Thymus (tissue), 11 donors: Measurements from ENCODE around the gene TXN2. TPM values are rescaled to one million over a fixed set of nuclear protein-coding genes. Genes with fewer than 3 reads are reported as not detected.
"Not testable (repeated sequence)": the region's sequence is repeated elsewhere in the genome, so short reads cannot be mapped to it uniquely, and the experiment has no call there.

ENCODE experiments used
- DNase-seq, 9 donors: peaks; one replicate each; pipeline ENCODE4 v3.0.0-alpha.2; 2013; ENCODE audit warnings: low spot score in 9 of 9, low read depth in 6 of 9, missing footprints in 1 of 9
- H3K27ac ChIP-seq, 2 donors: one replicate each; pipeline ENCODE4 v1.5.1; 2013; ENCODE audit warnings: control low read depth in 1 of 2, low read depth in 1 of 2, low read length in 1 of 2, mild to moderate bottlenecking in 1 of 2, moderate library complexity in 1 of 2
- H3K27me3 ChIP-seq, 2 donors: one replicate each; pipeline ENCODE4 v1.5.1; 2013; ENCODE audit warnings: low read length in 1 of 2; ENCODE audit not compliant: control insufficient read depth in 2 of 2, insufficient read depth in 1 of 2
- H3K36me3 ChIP-seq, 2 donors: one replicate each; pipeline ENCODE4 v1.5.1; 2013; ENCODE audit warnings: low read length in 1 of 2, mild to moderate bottlenecking in 1 of 2, moderate library complexity in 1 of 2; ENCODE audit not compliant: control insufficient read depth in 2 of 2, insufficient read depth in 2 of 2
- H3K4me1 ChIP-seq, 2 donors: one replicate each; pipeline ENCODE4 v1.5.1; 2013; ENCODE audit warnings: low read length in 2 of 2; ENCODE audit not compliant: control insufficient read depth in 2 of 2, insufficient read depth in 2 of 2
- H3K4me3 ChIP-seq, 2 donors: one replicate each; pipeline ENCODE4 v1.5.1; 2013; ENCODE audit warnings: low read length in 2 of 2, control low read depth in 1 of 2, mild to moderate bottlenecking in 1 of 2
- H3K9me3 ChIP-seq, 2 donors: one replicate each; pipeline ENCODE4 v1.5.1; 2013; ENCODE audit warnings: low read length in 1 of 2, mild to moderate bottlenecking in 1 of 2; ENCODE audit not compliant: control insufficient read depth in 2 of 2, insufficient read depth in 1 of 2
- WGBS: extraction: QIAGEN DNeasy Blood & Tissue Kit; methylation state at CpG from one replicate; pipeline ENCODE4 v1.1.7; 2013; 5-methylcytosine and 5-hydroxymethylcytosine counted together
- polyA plus RNA-seq: library from polyadenylated mRNA; stranded (reverse); fragments of 200-250 nt; gene quantifications from one replicate; pipeline ENCODE4 v1.2.3, GENCODE V29; 2013
- total RNA-seq: library from RNA; stranded (reverse); fragments of 120-200 nt; gene quantifications from one replicate; pipeline ENCODE4 v1.2.4, GENCODE V29; 2013
- donor health status: healthy.

Gene TXN2
- total and polyA plus RNA-seq, 2 donors = 40.7 to 68.7 TPM

DNA sequence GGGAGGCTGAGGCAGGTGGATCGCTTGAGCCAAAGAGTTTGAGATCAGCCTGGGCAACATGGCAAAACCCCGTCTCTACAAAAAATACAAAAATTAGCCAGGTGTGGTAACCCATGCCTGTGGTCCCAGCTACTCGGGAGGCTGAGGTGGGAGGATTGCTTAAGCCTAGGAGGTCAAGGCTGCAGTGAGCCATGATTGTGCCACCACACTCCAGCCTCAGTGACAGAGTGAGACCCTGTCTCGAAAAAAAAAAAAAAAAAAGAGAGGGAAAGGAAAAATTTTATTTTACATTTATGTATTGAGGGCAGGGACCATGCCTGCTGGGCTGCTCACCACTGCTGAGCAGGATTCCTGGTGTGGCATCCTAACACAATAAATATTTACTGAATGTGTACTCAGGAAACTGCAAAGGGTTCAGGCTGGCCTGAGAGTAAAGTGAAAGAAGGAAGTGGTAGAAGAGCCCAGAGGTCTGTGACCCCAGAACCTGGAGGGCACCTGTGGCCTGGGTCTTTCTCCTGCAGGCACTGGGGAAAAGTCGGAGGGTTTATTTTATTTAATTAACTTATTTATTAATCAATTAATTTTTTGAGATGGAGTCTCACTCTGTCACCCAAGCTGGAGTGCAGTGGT lies 28.3 kb downstream of the TXN2 start:
- WGBS = 79% methylated on average over 5 of the region's 5 CpGs
- H3K9me3 ChIP-seq, H3K27me3 ChIP-seq, H3K36me3 ChIP-seq, H3K4me3 ChIP-seq: not testable (repeated sequence)
- DNase-seq = peak in 1 of 9 donors; percentile 37
- peaks cover 32 to 83% of the 10 kb centered on the region in 2 donors for H3K4me1 ChIP-seq
- H3K27ac ChIP-seq = peak overlapping the region; percentile 85 to 99

DNA sequence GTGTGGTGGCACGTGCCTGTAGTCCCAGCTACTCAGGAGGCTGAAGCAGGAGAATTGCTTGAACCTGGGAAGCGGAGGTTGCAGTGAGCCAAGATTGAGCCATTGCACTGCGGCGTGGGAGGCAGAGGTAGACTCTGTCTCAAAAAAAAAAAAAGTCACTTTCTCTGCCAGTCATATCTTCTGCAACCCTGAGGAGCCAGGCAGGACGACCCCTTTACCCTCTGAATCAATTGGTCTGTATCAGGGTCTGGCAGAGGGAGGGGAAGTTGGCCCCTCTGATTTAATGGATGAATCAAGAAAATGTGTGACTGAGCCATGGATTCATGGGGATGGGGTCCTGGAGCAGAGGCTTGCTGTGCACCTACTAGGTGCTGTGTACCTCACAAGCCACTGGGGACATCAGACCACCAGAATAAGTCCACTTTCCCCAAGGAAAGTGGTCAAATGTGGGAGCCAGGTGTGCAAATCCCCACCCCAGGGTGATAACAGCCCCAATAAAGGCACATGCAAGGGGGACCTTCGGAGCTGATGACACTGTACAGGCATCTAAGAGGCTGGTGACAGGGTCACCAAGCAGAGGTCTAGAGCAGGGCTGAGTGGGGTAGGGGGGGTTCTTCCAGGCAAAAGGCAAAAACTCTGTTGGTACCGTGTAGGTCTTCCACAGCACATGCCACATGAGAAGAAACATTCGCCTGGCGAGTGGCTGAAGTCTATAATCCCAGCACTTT lies 29.0 kb downstream of the TXN2 start:
- H3K27ac ChIP-seq = peak overlapping the region; percentile 85 to 99
- no peak overlapping the region for H3K4me3 ChIP-seq
- H3K9me3 ChIP-seq = peaks cover 0 to 6% of the 10 kb centered on the region in 2 donors
- H3K4me1 ChIP-seq = peaks cover 32 to 80% of the 10 kb centered on the region in 2 donors
- peak in 1 of 9 donors; percentile 37 for DNase-seq
- H3K36me3 ChIP-seq = no peaks in the 10 kb centered on the region
- 86% methylated on average over 9 of the region's 9 CpGs for WGBS
- no peaks in the 10 kb centered on the region for H3K27me3 ChIP-seq

DNA sequence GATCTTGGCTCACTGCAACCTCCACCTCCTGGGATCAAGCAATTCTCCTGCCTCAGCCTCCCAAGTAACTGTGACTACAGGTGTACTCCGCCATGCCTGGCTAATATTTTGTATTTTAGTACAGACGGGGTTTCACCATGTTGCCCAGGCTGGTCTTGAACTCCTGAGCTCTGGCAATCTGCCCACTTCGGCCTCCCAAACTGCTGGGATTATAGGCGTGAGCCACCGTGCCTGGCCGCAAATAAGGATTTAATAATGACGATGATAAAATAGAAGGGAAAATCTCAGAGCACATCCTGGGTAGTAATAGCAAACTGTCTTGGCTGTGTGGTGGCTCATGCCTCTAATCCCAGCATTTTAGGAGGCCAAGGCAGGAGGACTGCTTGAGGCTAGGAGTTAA lies 30.5 kb downstream of the TXN2 start:
- Histone ChIP-seq H3K27ac (peak overlapping the region; percentile 96 to 99), H3K4me1 (peaks cover 32 to 76% of the 10 kb centered on the region in 2 donors)
- not testable (repeated sequence) for DNase-seq, H3K4me3 ChIP-seq, H3K36me3 ChIP-seq, H3K9me3 ChIP-seq, H3K27me3 ChIP-seq
- 97% methylated on average over 7 of the region's 7 CpGs for WGBS

DNA sequence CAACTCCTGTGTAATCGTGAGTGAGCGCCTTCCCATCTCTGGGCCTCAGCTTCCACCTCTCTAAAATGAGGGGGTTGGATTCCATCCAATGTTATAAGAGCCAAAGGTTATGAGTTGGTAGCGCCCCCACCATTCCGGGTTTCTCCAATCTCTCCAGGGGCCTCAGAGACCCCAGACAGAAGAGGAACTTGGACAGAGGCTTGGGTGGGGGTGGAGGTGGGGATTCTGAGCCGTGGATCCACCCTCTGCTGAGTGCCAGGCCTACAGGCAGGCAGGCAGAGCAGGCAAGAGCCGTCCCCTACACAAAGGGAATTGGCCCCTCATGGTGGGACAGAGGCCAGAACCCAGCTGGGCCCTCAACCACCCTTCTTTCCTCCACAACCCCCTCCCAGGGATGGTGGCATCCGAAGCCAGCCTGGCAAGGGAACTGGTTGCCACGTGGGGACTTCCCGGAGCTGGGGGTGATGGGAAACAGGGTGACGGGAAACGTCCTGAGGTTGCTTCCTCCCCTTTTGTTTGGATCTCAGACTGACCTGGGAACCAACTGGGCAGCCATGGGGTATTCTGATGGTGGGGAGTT lies 31.8 kb downstream of the TXN2 start:
- no peak for DNase-seq
- Histone ChIP-seq H3K4me1 (peaks cover 24 to 66% of the 10 kb centered on the region in 2 donors), H3K4me3 (no peak overlapping the region), H3K27ac (no peak overlapping the region), H3K27me3 (no peaks in the 10 kb centered on the region), H3K36me3 (no peaks in the 10 kb centered on the region), H3K9me3 (peaks cover 0 to 8% of the 10 kb centered on the region in 2 donors)
- 85% methylated on average over 11 of the region's 11 CpGs for WGBS

DNA sequence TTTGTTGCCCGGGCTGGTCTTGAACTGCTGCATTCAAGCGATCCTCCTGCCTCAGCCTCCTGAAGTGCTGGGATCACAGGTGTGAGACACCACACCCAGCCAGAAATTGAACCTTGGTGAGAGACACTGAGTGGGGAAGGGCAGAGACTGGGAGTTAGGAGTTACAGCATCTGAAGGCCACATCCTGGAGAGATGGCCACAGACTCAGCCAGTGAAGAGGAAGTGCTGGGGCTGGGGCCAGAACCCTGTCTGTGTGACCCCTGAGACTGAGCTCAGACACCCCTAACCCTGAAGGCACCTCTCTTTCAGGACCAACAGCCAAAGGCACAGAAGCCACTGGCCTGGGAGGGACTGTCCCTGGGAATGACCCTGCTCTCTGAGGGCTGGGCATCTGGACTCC lies 33.8 kb downstream of the TXN2 start:
- no peaks in the 10 kb centered on the region for H3K27me3 ChIP-seq
- peaks cover 0 to 15% of the 10 kb centered on the region in 2 donors for H3K9me3 ChIP-seq
- H3K36me3 ChIP-seq = no peaks in the 10 kb centered on the region
- peaks cover 25 to 57% of the 10 kb centered on the region in 2 donors for H3K4me1 ChIP-seq
- WGBS = 98% methylated on average over 2 of the region's 2 CpGs
- H3K27ac ChIP-seq = no peak overlapping the region
- no peak for DNase-seq
- H3K4me3 ChIP-seq = no peak overlapping the region

DNA sequence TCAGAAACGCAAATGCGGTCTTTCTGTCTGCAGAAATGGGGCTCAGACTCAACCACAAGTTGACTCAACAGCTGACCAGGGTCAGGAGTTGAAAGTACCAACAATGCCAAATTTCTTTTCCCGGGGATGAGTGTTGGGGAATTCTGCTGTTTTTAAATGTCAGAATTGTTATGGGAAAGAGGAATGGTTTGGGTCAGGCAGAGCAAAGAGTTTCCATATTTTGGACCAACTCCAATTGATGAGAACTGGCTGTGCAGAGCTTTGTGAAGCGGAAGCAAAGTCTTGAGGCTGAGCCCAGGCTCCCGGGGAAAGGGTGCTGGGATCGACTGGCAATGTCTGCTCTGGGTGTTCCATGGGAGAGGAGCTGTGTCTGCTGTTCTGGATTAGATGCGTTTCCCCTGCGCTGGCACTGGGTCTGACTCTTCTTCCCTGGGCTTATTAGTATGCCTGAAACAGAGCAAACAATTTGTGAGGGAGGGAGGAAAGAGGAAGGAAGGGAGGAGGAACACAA lies 36.2 kb downstream of the TXN2 start:
- Histone ChIP-seq H3K27me3 (no peaks in the 10 kb centered on the region), H3K36me3 (no peaks in the 10 kb centered on the region), H3K4me3 (no peak overlapping the region), H3K27ac (no peak overlapping the region), H3K4me1 (peaks cover 9 to 38% of the 10 kb centered on the region in 2 donors), H3K9me3 (peaks cover 0 to 11% of the 10 kb centered on the region in 2 donors)
- no peak for DNase-seq
- 94% methylated on average over 8 of the region's 8 CpGs for WGBS

DNA sequence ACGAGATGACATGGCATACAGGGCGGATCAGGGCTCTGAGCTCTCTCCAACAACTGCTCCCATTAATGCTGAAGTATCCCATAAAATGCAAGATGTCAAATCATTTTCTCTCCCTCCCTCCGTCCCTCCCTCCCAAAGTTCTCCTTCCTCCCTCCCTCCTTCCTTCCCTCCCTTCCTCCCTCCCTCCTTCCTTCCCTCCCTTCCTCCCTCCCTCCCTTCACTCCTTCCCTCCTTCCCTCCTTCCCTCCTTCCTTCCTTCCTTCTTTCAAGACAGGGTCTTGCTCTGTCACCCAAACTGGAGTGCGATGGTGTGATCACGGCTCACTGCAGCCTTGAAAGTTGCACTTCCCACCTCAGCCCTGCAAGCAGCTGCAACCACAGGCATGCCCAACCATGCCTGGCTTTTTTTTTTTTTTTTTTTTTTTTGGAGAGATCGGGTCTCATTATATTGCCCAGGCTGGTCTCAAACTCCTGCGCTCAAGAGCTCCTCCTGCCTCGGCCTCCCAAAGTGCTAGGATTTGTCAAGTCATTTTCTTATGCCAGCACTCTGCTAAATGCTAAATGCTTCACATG lies 38.2 kb downstream of the TXN2 start:
- DNase-seq = peak in 1 of 9 donors; percentile 63
- Histone ChIP-seq H3K4me3 (no peak overlapping the region), H3K36me3 (no peaks in the 10 kb centered on the region), H3K27ac (no peak overlapping the region), H3K9me3 (peaks cover 0 to 11% of the 10 kb centered on the region in 2 donors), H3K27me3 (no peaks in the 10 kb centered on the region), H3K4me1 (peaks cover 9 to 19% of the 10 kb centered on the region in 2 donors)
- WGBS = 73% methylated on average over 8 of the region's 8 CpGs

DNA sequence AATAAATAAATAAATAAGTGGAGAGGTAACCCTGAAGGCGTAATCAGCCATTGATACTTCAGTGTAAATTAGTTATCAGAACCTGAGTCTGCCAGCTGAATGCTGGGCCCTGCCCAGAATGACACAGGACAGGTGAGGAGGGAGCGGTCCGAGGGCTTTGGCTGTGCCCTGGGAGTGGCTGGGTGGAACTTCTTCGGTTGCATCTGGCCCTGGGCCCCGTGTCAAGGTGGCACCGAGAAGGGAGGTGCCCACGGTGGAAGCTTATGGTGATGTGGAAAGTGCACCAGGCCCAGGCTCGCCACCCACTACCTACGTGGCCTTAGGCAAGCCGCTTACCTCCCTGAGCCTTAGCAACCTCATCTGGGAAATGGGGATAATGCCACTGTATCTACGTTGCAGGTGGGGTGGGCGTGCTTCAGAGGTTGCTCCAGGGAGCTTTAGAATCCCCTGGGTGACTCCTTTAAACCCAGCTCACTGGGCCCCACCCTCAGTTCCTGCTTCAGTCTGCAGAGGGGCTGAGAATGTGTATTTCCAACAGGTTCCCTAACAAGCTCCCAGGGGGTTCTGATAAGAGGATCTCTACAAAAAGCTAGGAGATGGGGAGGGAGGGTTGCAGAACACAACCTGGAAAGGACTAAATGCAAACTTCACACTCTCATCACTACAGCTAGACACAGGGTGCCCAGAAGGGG lies 38.8 kb downstream of the TXN2 start:
- Histone ChIP-seq H3K36me3 (no peaks in the 10 kb centered on the region), H3K4me3 (no peak overlapping the region), H3K4me1 (peaks cover 9 to 16% of the 10 kb centered on the region in 2 donors), H3K27ac (no peak overlapping the region), H3K27me3 (no peaks in the 10 kb centered on the region), H3K9me3 (peaks cover 0 to 9% of the 10 kb centered on the region in 2 donors)
- no peak for DNase-seq
- 95% methylated on average over 12 of the region's 12 CpGs for WGBS
